GM19468 (cell line): ENCODE data around the gene S100B.

Experiments
- ATAC-seq: cut with Tn5 transposase; IDR thresholded peaks from one replicate; pipeline ENCODE4 v1.9.1; 2021; ENCODE audit warnings: mild to moderate bottlenecking, moderate library complexity, moderate number of reproducible peaks; ENCODE audit not compliant: unreplicated experiment; ENCODE audit errors: extremely low read depth

S100B gene

DNA sequence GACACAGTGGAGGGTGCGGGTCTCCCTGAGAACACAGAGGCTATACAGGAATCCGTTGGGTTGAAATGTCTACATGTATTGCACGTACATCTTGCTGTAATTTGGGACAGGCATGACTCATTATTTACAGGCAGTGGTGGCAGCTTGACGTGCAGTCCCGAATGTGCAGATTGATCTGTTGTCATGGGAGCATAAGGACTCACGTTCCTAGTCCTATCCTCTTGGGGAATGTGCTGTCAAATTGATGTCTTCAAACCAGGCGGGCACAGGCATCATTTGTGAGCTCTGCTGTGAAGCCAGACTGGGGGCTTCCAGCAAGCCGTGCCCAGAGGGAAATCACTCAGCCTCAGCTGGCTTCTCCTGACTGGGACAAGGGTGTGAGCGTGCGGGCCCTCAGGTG lies 40.5 kb downstream of the S100B start:
- no peak for ATAC-seq

GRCh38 chr21:46562964-46563607 lies 41.8 kb downstream of the S100B start:
- no peak for ATAC-seq

- ATAC-seq, result no peak
Measured at GRCh38 chr21:46562472-46562871, 42.4 kb downstream of the S100B start.

GRCh38 chr21:46561445-46562090 lies 43.3 kb downstream of the S100B start:
- ATAC-seq, result no peak

DNA sequence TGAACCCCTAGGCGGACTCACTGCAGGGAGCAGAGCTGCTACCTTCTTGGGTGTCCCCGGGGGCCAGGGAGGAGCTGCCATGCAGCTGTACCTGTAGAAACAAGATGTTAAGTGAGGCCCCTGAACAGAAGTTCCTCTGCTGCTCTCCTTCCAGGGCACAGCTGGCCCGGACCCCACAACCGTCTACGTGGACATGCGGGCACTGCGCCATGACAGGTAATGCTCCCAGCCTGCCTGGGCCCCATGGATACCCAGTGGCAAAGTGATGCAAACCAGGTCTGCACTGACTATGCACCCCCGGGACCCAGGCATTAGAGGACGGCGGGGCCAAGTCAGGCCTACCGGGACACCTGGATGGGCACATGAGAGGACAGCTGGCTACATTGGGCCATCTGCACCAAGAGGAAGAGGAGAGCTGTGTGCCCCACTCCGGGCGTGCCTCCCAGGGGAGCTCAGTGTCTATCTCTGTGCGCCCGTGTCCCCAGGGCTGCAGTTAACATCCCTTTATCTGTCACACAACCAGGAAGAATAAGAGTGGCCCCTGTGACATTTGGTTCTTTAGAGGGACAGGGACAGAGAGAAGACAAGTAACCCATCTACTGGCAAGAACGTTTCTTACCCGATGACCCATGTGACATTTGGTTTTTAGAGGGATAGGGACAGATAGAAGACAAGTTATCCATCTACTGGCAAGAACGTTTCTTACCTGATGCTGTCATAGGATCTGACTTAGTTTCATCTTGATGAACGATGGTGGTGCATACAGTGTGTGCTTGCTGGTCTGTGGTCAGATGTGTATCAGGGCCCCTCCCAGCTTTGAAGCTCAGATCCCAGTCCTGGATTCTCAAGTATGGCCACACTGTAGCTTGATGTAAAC lies 44.1 kb downstream of the S100B start:
- ATAC-seq, result no peak

- no peak for ATAC-seq
Measured at GRCh38 chr21:46559291-46559983, 45.4 kb downstream of the S100B start.

GRCh38 chr21:46557919-46558392 lies 46.9 kb downstream of the S100B start:
- ATAC-seq, result no peak

GRCh38 chr21:46557469-46557868 lies 47.4 kb downstream of the S100B start:
- ATAC-seq, result no peak

DNA sequence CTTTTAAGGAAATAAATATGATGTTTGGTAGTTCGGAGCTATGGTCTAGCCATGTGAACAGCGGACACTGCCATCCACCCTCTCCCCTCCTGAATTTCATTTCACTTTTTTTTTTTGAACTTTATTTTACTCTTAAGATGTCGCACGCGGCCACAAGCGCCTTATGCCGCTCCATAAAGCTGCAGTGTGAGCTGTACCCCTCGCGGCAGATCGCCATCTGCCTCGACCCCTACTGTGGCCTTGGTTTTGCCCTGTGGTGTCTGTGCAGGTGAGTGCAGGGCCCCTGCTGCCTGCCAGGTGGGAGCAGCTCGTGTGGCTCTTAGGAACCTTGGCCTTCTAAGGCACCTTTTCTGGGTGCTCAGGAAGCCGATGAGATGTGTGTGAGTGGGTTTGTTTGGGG lies 48.1 kb downstream of the S100B start:
- ATAC-seq, result no peak

- ATAC-seq, result no peak
Measured at GRCh38 chr21:46555678-46556077, 49.2 kb downstream of the S100B start.

DNA sequence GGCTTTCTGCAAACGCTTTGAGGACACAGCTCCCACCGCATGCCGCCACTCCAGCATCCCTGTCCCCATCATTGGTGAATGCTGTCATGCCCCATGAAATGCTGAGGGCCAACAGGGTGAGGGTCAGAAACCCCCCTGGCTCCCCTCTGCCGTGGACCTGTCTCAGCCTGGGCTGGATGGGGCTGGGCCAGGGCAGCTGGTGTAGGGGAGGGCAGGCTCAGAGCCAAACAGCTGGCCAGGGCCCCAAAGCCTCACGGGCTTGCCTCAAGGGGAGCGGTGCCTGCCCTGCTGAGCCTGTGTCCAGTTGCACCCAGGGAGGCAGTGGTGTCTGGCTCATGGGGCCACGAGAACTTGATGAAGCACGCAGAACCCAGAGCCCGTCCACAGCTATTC lies 49.7 kb downstream of the S100B start:
- ATAC-seq, result no peak

- ATAC-seq, result no peak
Measured at GRCh38 chr21:46554431-46555224, 50.3 kb downstream of the S100B start.

DNA sequence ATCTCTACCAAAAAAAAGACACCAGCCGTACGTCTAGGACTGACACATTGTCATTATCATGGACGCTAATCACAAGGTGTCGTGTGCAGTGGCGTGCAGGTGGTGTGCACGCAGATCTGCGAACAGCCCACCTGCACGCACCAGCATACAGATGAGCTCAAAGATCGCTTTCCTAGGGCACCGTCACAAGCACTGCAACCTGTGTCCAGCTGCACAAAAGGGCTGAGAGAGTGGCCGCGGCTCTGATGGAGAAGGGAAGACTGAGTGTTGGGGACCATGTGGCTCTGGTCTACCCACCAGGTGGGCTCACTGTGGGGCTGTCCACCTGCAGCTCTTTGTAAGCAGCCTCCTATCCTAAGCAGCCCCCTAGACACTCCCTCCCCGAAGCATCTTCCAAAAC lies 50.9 kb downstream of the S100B start:
- ATAC-seq, result no peak

DNA sequence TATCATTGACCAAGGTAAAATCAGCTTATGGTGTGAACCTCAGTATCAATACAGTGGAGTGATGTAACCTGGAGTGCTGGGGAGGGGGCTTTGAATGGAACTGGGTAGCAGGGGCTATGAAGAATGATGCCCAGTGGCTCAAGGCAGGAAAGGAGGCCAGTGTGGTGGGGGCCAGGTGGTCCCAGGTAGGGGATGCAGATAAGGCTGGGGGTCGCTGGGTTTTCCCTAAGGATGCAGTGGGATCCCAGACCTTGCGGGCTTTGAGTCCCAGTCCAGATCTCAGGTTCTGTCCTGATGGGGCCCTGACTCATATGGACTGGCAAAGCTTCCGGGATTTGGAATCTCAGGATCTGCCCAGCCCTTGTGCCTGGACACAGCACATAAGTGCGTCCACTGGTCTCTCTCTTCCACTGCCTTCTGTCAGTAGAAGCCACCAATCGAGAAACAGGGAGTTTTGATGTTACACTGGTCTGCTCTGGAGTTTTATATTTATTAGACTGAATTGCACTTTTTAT lies 52.0 kb downstream of the S100B start:
- no peak for ATAC-seq

GRCh38 chr21:46552274-46552673 lies 52.6 kb downstream of the S100B start:
- no peak for ATAC-seq

GRCh38 chr21:46551636-46552241 lies 53.1 kb downstream of the S100B start:
- no peak for ATAC-seq

- no peak for ATAC-seq
Measured at GRCh38 chr21:46550116-46550941, 54.6 kb downstream of the S100B start.

GRCh38 chr21:46549650-46550049 lies 55.2 kb downstream of the S100B start:
- no peak for ATAC-seq
